GM12892 (cell line): ENCODE measurements around the gene ARID3B.

Experiments
- POLR2A ChIP-seq: IDR thresholded peaks from 2 replicates; pipeline ENCODE4 v1.6.1; 2011; ENCODE audit warnings: low read depth, low read length, control low read depth
- TAF1 ChIP-seq: IDR thresholded peaks from 2 replicates; pipeline ENCODE4 v1.6.1; 2011; ENCODE audit warnings: low read depth, mild to moderate bottlenecking, control low read depth, low read length, borderline replicate concordance

- TF ChIP-seq POLR2A (no peak), TAF1 (no peak)
Observed at GRCh38 chr15:74545086-74545485, 4.1 kb downstream of the ARID3B start.
